ENCODE results near the gene CCDC85C.

DNA sequence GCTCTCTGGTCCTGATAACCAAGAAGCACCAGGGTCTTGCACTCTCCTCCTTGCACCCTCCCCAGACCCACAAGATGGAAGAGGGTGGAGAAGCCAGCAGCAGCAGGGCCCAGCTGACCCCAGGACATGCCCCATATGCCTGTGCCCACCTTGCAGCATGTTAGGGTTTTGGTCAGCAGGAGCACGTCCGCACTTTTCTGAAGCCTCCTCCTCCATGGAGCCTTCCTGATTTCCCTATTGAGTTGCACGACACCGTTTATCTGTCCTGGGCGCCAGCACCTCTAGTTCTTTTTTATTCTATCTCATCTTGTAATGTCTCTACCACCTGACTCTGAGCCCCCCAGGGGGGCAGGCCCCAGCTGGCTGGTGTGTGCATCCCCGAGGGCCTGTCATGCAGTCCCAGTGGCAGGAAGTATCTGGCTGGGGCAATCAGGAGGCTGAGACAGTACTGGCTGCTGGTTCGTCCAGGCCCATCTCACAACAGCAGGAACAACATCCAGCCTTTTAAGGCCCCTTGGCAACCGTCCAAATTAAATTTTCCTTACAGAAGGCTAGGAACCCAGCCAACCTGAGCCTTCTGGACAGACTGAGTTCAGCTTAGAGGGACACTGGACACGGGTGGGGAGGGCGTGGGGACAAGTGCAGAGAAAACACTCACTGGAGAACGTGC lies 39.6 kb downstream of the CCDC85C start:
- no peak for TF ChIP-seq POLR2AphosphoS5 (IDR thresholded peaks at IDR 0.05; ENCODE audit: borderline replicate concordance, low read depth, low read length)
- TF ChIP-seq EZH2 (IDR thresholded peaks at IDR 0.05): no peak
- no peak for TF ChIP-seq FOXP2 (optimal IDR thresholded peaks at IDR 0.05; ENCODE audit: control extremely low read depth, extremely low read length, insufficient read depth)

All from SK-N-MC (cell line).